ENCODE data around the gene CYB561D1.

Gene CYB561D1

DNA sequence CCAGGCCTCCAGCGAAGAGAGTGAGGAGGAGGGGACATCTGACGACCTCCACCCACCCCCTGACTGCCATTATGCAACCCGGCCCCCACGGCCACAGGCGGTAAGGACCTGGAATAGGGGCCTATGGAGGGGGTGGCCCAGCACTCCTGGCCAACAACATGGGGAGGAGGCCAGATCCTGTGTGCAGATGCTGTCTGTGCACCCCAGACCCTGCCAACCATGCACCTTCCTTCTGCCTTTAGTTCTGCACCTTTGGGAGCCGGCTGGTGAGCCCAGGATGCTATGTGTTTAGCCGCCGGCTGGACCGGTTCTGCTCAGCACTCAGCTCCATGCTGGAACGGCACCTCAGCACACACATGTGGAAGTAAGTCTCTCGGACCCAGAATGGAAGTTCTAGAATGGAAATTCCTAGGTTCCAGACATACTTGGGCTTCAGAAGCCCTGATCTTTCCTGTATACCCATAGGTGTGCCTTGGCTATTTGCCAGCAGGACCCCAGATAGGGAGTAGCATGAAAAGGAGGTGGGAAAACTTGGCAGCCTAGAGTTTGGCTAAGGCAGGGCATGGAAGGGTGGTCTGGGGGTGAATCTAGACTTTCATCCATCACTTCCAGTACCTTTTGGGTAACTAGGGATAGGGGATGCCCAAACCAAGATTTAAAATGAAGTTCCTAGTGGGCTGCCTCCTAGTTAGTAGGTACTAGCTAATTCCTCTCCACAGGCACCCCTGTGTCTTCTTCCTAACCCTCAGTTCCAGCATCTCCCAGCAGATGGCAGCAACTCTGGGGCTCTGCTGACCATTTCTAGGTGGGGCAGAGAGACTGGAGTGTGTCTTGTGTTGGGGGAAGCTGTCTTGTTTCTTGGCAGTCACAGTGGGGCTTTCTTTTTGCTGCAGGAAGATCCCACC, 3.6 kb upstream of the CYB561D1 start:
- Histone ChIP-seq H3K9me3 (no peaks in the 10 kb centered on the region), H3K4me1 (no peaks in the 10 kb centered on the region; the same call in 1 of the 2 replicates), H3K27me3 (no peaks in the 10 kb centered on the region), H3K4me3 (ENCODE audit: low read depth, low read length) (no peak overlapping the region), H3K36me3 (peaks cover 21% of the 10 kb centered on the region)
- DNase-seq = peak; percentile 78
- TF ChIP-seq, protein P1, sequence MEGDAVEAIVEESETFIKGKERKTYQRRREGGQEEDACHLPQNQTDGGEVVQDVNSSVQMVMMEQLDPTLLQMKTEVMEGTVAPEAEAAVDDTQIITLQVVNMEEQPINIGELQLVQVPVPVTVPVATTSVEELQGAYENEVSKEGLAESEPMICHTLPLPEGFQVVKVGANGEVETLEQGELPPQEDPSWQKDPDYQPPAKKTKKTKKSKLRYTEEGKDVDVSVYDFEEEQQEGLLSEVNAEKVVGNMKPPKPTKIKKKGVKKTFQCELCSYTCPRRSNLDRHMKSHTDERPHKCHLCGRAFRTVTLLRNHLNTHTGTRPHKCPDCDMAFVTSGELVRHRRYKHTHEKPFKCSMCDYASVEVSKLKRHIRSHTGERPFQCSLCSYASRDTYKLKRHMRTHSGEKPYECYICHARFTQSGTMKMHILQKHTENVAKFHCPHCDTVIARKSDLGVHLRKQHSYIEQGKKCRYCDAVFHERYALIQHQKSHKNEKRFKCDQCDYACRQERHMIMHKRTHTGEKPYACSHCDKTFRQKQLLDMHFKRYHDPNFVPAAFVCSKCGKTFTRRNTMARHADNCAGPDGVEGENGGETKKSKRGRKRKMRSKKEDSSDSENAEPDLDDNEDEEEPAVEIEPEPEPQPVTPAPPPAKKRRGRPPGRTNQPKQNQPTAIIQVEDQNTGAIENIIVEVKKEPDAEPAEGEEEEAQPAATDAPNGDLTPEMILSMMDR (IDR thresholded peaks at IDR 0.05; ENCODE audit: low read depth, low read length) = peak; percentile 92

DNA sequence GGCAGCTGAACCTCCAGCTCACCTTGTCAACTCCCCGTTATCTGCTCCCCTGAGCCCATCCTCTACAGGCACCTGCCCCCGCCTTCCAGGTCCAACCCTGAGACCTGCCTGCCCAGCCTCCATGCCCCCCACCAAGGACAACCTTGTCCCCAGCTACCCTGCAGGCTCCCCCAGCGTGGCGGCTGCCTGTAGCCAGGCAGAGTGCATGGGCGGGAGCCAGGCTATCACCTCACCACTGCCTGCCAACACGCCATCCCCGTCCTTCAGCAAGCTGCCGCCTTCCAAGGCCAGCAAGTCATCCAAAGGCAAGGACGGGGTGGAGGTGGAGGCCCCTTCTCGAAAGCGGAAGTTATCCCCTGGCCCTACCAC, 3.0 kb upstream of the CYB561D1 start:
- Histone ChIP-seq H3K4me3 (ENCODE audit: low read depth, low read length) (no peak overlapping the region), H3K4me1 (no peaks in the 10 kb centered on the region; the same call in 1 of the 2 replicates), H3K27me3 (no peaks in the 10 kb centered on the region), H3K36me3 (peaks cover 21% of the 10 kb centered on the region), H3K9me3 (no peaks in the 10 kb centered on the region)
- no peak for DNase-seq
- TF ChIP-seq, protein P1 (IDR thresholded peaks at IDR 0.05; ENCODE audit: low read depth, low read length) = no peak

DNA sequence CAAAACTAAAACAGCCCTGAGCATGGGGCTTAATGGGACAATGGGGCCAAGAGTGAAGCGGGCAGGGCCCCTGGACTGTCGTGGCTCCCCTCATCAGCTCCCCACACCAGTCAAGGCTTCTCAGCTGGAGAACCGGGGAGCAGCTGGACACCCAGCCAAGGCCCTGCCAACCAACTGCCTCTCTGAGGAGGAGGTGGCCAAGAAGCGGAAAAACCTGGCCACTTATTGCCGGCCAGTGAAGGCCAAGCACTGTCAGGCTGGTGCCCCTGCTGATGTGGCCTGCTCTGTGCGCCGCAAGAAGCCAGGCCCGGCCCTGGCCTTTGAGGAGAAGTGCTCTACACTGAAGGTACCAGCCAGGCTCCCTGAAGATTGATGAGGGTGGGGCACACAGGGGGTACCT, 2.5 kb upstream of the CYB561D1 start:
- H3K36me3 ChIP-seq = peaks cover 21% of the 10 kb centered on the region
- no peaks in the 10 kb centered on the region; the same call in 1 of the 2 replicates for H3K4me1 ChIP-seq
- TF ChIP-seq, protein P1 (IDR thresholded peaks at IDR 0.05; ENCODE audit: low read depth, low read length) = no peak
- no peak for DNase-seq
- H3K27me3 ChIP-seq = no peaks in the 10 kb centered on the region
- H3K9me3 ChIP-seq = no peaks in the 10 kb centered on the region
- no peak overlapping the region for H3K4me3 ChIP-seq (ENCODE audit: low read depth, low read length)

DNA sequence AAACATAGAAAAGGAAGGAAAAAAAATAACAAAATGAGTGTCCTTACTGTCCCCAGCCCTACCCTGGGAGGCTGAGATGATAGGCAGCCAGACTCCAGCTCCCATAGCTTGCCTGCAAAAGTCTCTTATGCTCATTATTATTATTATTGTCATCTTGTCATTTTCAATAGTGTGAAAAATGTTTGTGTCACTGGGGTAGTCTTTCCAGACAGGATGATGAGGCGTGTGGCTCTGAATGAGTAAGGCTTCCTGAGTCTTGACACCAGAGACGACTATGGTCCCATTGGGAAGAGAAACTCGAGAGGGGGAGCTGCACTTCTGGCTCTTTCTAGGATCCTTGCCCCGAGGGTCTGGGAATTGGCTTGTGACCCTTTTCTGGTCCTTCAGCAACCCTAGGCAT, 1.1 kb upstream of the CYB561D1 start:
- TF ChIP-seq, protein P1 (IDR thresholded peaks at IDR 0.05; ENCODE audit: low read depth, low read length) = no peak
- H3K4me1 ChIP-seq = no peaks in the 10 kb centered on the region; the same call in 1 of the 2 replicates
- no peak for DNase-seq
- peaks cover 21% of the 10 kb centered on the region for H3K36me3 ChIP-seq
- no peak overlapping the region for H3K4me3 ChIP-seq (ENCODE audit: low read depth, low read length)
- H3K9me3 ChIP-seq = no peaks in the 10 kb centered on the region
- H3K27me3 ChIP-seq = no peaks in the 10 kb centered on the region

DNA sequence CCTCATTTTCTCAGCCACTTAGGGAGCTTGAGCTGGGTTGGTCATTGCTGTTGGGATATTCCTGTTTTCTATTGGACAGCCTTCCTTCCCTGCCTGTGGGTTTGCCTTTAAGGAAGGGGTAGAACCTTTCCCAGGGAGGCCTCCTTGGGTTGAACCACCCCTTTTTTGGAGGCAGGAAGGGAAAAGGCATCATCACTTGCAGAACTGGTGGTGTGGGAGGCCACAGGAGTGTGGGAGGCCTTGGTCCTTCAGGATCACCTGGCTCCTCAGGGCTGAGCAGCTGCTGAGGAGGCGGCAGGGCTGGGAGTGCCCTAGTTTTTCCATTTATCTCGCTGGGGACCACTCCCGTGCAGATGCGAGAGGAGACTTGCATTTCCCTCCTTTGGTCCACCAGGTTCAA, 667 bp upstream of the CYB561D1 start:
- Histone ChIP-seq H3K4me1 (no peaks in the 10 kb centered on the region; the same call in none of the 2 replicates), H3K9me3 (no peaks in the 10 kb centered on the region), H3K36me3 (peaks cover 21% of the 10 kb centered on the region), H3K27me3 (no peaks in the 10 kb centered on the region), H3K4me3 (ENCODE audit: low read depth, low read length) (peak overlapping the region; percentile 81)
- DNase-seq = no peak
- TF ChIP-seq, protein P1 (IDR thresholded peaks at IDR 0.05; ENCODE audit: low read depth, low read length) = no peak

DNA sequence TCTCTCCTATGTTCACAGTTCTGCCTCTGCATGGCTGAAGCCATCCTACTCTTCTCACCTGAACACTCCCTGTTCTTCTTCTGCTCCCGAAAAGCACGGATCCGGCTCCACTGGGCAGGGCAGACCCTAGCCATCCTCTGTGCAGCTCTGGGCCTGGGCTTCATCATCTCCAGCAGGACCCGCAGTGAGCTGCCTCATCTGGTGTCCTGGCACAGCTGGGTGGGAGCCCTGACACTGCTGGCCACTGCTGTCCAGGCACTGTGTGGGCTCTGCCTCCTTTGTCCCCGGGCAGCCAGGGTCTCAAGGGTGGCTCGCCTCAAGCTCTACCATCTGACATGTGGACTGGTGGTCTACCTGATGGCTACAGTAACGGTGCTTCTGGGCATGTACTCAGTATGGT, 1.8 kb downstream of the CYB561D1 start:
- TF ChIP-seq, protein P1 (IDR thresholded peaks at IDR 0.05; ENCODE audit: low read depth, low read length) = no peak
- DNase-seq = no peak
- no peaks in the 10 kb centered on the region for H3K27me3 ChIP-seq
- no peaks in the 10 kb centered on the region for H3K9me3 ChIP-seq
- H3K36me3 ChIP-seq = peaks cover 6% of the 10 kb centered on the region
- H3K4me3 ChIP-seq (ENCODE audit: low read depth, low read length) = no peak overlapping the region
- H3K4me1 ChIP-seq = no peaks in the 10 kb centered on the region; the same call in none of the 2 replicates
